SK-N-SH (cell line): Measurements from ENCODE around the gene ISLR. TPM values are rescaled to one million over a fixed set of nuclear protein-coding genes. Genes with fewer than 3 reads are reported as not detected.

Source experiments
- CTCF ChIA-PET: fragments of 300-600, 350-600 bp; formaldehyde crosslinking; extraction: SDS; loops from one replicate; lab custom pipeline; 2021; lab: Yijun Ruan, JAX
- POLR2A ChIA-PET: fragments of 350-600 bp; sonication (Branson Sonifier 250); formaldehyde crosslinking; extraction: SDS; loops from one replicate; lab custom pipeline; 2020; ENCODE audit warnings: antibody characterized with exemption, inconsistent platforms; lab: Yijun Ruan, JAX
- DNase-seq: peaks from one replicate; pipeline ENCODE4 v3.0.0; 2012
- H2AFZ ChIP-seq: fragments of 200-600 bp; sonication (generic); 2 replicates; pipeline ENCODE4 v1.8.1; 2016; ENCODE audit warnings: antibody characterized with exemption, mild to moderate bottlenecking, low read depth
- H3F3A ChIP-seq: fragments of 200-600 bp; sonication (generic); replicated peaks from 2 replicates; pipeline ENCODE3; 2016; ENCODE audit warnings: antibody characterized with exemption, mild to moderate bottlenecking; ENCODE audit not compliant: insufficient read depth
- H3K27ac ChIP-seq, 2 experiments: fragments of 200-500 bp in 1 of 2; fragments of 200-600 bp in 1 of 2; sonication (Bioruptor generic) in 1 of 2; sonication (generic), shearing (Covaris generic) in 1 of 2; 2 replicates each; pipeline versions ENCODE4 v1.5.1 to v1.6.1; 2014 to 2016; ENCODE audit warnings: low read depth in 2 of 2, inconsistent platforms in 1 of 2, low read length in 1 of 2, mild to moderate bottlenecking in 1 of 2, mixed read lengths in 1 of 2
- H3K27me3 ChIP-seq: fragments of 200-600 bp; sonication (generic), shearing (Covaris generic); 2 replicates; pipeline ENCODE4 v1.6.1; 2016; ENCODE audit warnings: mixed run types; ENCODE audit not compliant: insufficient read depth
- H3K36me3 ChIP-seq, 2 experiments: fragments of 200-500 bp in 1 of 2; fragments of 200-600 bp in 1 of 2; sonication (Bioruptor generic) in 1 of 2; sonication (generic) in 1 of 2; replicated peaks in 1 of 2; 2 replicates each; pipeline versions ENCODE3 to v1.5.1; 2014 to 2016; ENCODE audit warnings: low read length in 1 of 2, mild to moderate bottlenecking in 1 of 2; ENCODE audit not compliant: insufficient read depth in 2 of 2, control insufficient read depth in 1 of 2
- H3K4me1 ChIP-seq, 2 experiments: fragments of 200-500 bp in 1 of 2; fragments of 200-600 bp in 1 of 2; sonication (Bioruptor generic) in 1 of 2; sonication (generic), shearing (Covaris generic) in 1 of 2; 2 replicates each; pipeline versions ENCODE4 v1.5.1 to v1.6.1; 2014 to 2016; ENCODE audit warnings: low read depth in 1 of 2, low read length in 1 of 2, mixed run types in 1 of 2; ENCODE audit not compliant: insufficient read depth in 2 of 2, control insufficient read depth in 1 of 2
- H3K4me2 ChIP-seq: fragments of 200-600 bp; sonication (generic), shearing (Covaris generic); 2 replicates; pipeline ENCODE4 v1.6.1; 2017; ENCODE audit warnings: mixed run types
- H3K4me3 ChIP-seq, 2 experiments: fragments of 200-500 bp in 1 of 2; fragments of 200-600 bp in 1 of 2; sonication (Bioruptor generic) in 1 of 2; sonication (generic), shearing (Covaris generic) in 1 of 2; 2 replicates each; pipeline versions ENCODE4 v1.5.1 to v1.8.1; 2014 to 2016; ENCODE audit warnings: low read depth in 2 of 2, inconsistent platforms in 1 of 2, low read length in 1 of 2, mild to moderate bottlenecking in 1 of 2, mixed read lengths in 1 of 2, moderate library complexity in 1 of 2
- H3K79me2 ChIP-seq: fragments of 200-600 bp; sonication (generic); 2 replicates; pipeline ENCODE4 v1.8.1; 2017; ENCODE audit warnings: mild to moderate bottlenecking; ENCODE audit not compliant: insufficient read depth
- H3K9ac ChIP-seq: fragments of 200-600 bp; sonication (generic); 2 replicates; pipeline ENCODE4 v1.6.1; 2017; ENCODE audit warnings: mixed run types
- H3K9me2 ChIP-seq: fragments of 200-600 bp; sonication (generic); 2 replicates; pipeline ENCODE4 v1.6.1; 2017; ENCODE audit warnings: mixed run types
- H3K9me3 ChIP-seq: fragments of 200-600 bp; sonication (generic); 2 replicates; pipeline ENCODE4 v1.6.1; 2017; ENCODE audit warnings: mixed run types, mild to moderate bottlenecking, moderate library complexity
- H4K20me1 ChIP-seq: fragments of 200-600 bp; sonication (generic); 2 replicates; pipeline ENCODE4 v1.6.1; 2017; ENCODE audit warnings: mild to moderate bottlenecking, mixed run types; ENCODE audit not compliant: insufficient read depth
- EZH2phosphoT487 ChIP-seq: fragments of 200-600 bp; sonication (generic); IDR thresholded peaks from 2 replicates; pipeline ENCODE4 v1.6.1; 2017; ENCODE audit warnings: low read depth, mixed run types, mild to moderate bottlenecking, antibody characterized with exemption, moderate library complexity, borderline replicate concordance
- FOSL2 ChIP-seq: IDR thresholded peaks from 2 replicates; pipeline ENCODE4 v1.4.0; 2012; ENCODE audit warnings: low read depth, mild to moderate bottlenecking, moderate library complexity, borderline replicate concordance
- FOXJ3 ChIP-seq: sonication (generic); formaldehyde crosslinking; IDR thresholded peaks from 2 replicates; pipeline ENCODE4 v1.5.1; 2020; ENCODE audit warnings: mild to moderate bottlenecking, missing genetic modification reagents
- FOXM1 ChIP-seq: IDR thresholded peaks from 2 replicates; pipeline ENCODE4 v1.4.0; 2012; ENCODE audit warnings: low read depth, mild to moderate bottlenecking
- GATA2 ChIP-seq: sonication (generic); formaldehyde crosslinking; IDR thresholded peaks from 2 replicates; pipeline ENCODE4 v1.5.0; 2020; ENCODE audit warnings: mild to moderate bottlenecking, missing genetic modification reagents
- JUND ChIP-seq: IDR thresholded peaks from 2 replicates; pipeline ENCODE4 v1.4.0; 2012
- MEF2A ChIP-seq: IDR thresholded peaks from 2 replicates; pipeline ENCODE4 v1.4.0; 2012; ENCODE audit warnings: low read depth, borderline replicate concordance
- MXI1 ChIP-seq: IDR thresholded peaks from 2 replicates; pipeline ENCODE4 v1.6.1; 2012; ENCODE audit warnings: mild to moderate bottlenecking, low read depth, low read length, improper control_type of control experiment
- NRF1 ChIP-seq: IDR thresholded peaks from 2 replicates; pipeline ENCODE4 v1.6.1; 2012; ENCODE audit warnings: low read depth, mild to moderate bottlenecking, low read length
- RCOR1 ChIP-seq: fragments of 150-350 bp; IDR thresholded peaks from 2 replicates; pipeline ENCODE4 v1.6.1; 2017; ENCODE audit warnings: antibody characterized with exemption, low read length
- RFX5 ChIP-seq: IDR thresholded peaks from 2 replicates; pipeline ENCODE4 v1.6.1; 2012; ENCODE audit warnings: mild to moderate bottlenecking, improper control_type of control experiment, low read length
- RXRA ChIP-seq: IDR thresholded peaks from 2 replicates; pipeline ENCODE4 v1.4.0; 2012; ENCODE audit warnings: low read depth, mild to moderate bottlenecking, borderline replicate concordance
- SMC3 ChIP-seq: IDR thresholded peaks from 2 replicates; pipeline ENCODE4 v1.6.1; 2012; ENCODE audit warnings: low read depth, low read length, improper control_type of control experiment
- TAF1 ChIP-seq: IDR thresholded peaks from 2 replicates; pipeline ENCODE4 v1.6.1; 2012; ENCODE audit warnings: low read depth, mild to moderate bottlenecking, low read length, moderate library complexity, borderline replicate concordance
- TCF12 ChIP-seq: IDR thresholded peaks from 2 replicates; pipeline ENCODE4 v1.4.0; 2012
- TEAD4 ChIP-seq: IDR thresholded peaks from 2 replicates; pipeline ENCODE4 v1.4.0; 2012; ENCODE audit warnings: mild to moderate bottlenecking, borderline replicate concordance; ENCODE audit not compliant: insufficient read depth
- YY1 ChIP-seq: IDR thresholded peaks from 2 replicates; pipeline ENCODE4 v1.4.0; 2012; ENCODE audit warnings: low read depth, mild to moderate bottlenecking
- WGBS: methylation state at CpG from one replicate; pipeline ENCODE4 v1.1.6; 2017; ENCODE audit warnings: low lambda C conversion rate; 5-methylcytosine and 5-hydroxymethylcytosine counted together
- polyA plus RNA-seq, 3 experiments: library from polyadenylated mRNA; depleted of rRNA; stranded (reverse); fragments of >200 nt; gene quantifications; 2 replicates each; pipeline ENCODE4 v1.2.3, GENCODE V29; 2012
- TF ChIP-seq, protein P1 (sequence below): IDR thresholded peaks from 2 replicates; pipeline ENCODE4; 2012
- TF ChIP-seq, protein P2 (sequence below): fragments of 150-350 bp; IDR thresholded peaks from 2 replicates; pipeline ENCODE4 v1.6.1; 2016; ENCODE audit warnings: mild to moderate bottlenecking, low read depth, low read length
- TF ChIP-seq, protein P3 (sequence below): IDR thresholded peaks from 2 replicates; pipeline ENCODE4 v1.4.0; 2012; ENCODE audit warnings: low read depth, borderline replicate concordance
- TF ChIP-seq, protein P4 (sequence below): IDR thresholded peaks from 2 replicates; pipeline ENCODE4 v1.4.0; 2012; ENCODE audit warnings: low read depth, borderline replicate concordance
- TF ChIP-seq, protein P5 (sequence below): IDR thresholded peaks from 2 replicates; pipeline ENCODE4 v1.4.0; 2012; ENCODE audit warnings: low read depth

The ISLR gene
- polyA plus RNA-seq, 1 of the 3 experiments (the other 2 are of a cell fraction), result 7.3 TPM

DNA sequence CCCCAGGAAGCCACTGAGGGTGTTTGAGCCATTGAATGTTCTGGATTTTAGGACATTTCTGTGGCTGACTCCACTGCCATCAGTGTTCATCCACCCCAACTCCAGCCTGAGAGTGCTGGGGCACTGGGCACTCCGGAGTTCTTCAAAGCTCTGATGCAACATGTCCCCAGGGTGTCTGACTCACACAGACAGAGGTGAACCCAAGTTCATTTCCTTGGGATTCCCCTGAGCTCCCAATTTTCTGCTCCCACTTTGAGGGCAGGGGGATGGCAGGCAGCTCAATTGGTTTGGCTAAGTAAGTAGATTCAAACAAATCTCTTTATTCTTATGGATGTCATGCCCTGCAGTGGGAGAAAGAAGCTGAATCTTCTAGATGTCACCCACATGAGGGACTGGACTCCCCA is 26.9 kb downstream of the ISLR start:
- Histone ChIP-seq H3K79me2 (peaks cover 21% of the 10 kb centered on the region; the same call in 1 of the 2 replicates), H3K27ac (peak overlapping the region; percentile 80 to 97), H3K27me3 (no peaks in the 10 kb centered on the region), H4K20me1 (no peaks in the 10 kb centered on the region), H3K4me3 (peak overlapping the region; percentile 18 to 50; a peak in 3 of 4 replicates), H3K9me3 (no peaks in the 10 kb centered on the region), H3K4me2 (peak overlapping the region; percentile 82), H2AFZ (no peak overlapping the region), H3K9ac (peak overlapping the region; percentile 50; the same call in 1 of the 2 replicates), H3K9me2 (no peaks in the 10 kb centered on the region), H3F3A (peaks cover 22% of the 10 kb centered on the region), H3K4me1 (peaks cover 82 to 94% of the 10 kb centered on the region in 2 experiments), H3K36me3 (peaks cover 0 to 4% of the 10 kb centered on the region in 2 experiments)
- ChIA-PET CTCF (interaction anchor here (0.6 to 10.7 kb wide), 12 partner anchors 9 to 249 kb away, joined by 3 to 85 read pairs (median 4); no protein-coding TSS in a partner anchor), POLR2A (interaction anchor here (0.7 to 5.1 kb wide), 9 partner anchors 8 to 107 kb away, joined by 3 to 54 read pairs (median 4); no protein-coding TSS in a partner anchor)
- TF ChIP-seq TCF12 (0 out of 2 replicates have a peak, but pooled peaks have one; percentile 32), RCOR1 (no peak), SMC3 (no peak), FOSL2 (peak; percentile 20; the same call in 1 of the 2 replicates), RXRA (peak; percentile 91), YY1 (no peak), RFX5 (no peak)
- TF ChIP-seq, protein P1, sequence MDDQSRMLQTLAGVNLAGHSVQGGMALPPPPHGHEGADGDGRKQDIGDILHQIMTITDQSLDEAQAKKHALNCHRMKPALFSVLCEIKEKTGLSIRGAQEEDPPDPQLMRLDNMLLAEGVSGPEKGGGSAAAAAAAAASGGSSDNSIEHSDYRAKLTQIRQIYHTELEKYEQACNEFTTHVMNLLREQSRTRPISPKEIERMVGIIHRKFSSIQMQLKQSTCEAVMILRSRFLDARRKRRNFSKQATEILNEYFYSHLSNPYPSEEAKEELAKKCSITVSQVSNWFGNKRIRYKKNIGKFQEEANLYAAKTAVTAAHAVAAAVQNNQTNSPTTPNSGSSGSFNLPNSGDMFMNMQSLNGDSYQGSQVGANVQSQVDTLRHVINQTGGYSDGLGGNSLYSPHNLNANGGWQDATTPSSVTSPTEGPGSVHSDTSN, result no peak
- TF ChIP-seq, protein P2, sequence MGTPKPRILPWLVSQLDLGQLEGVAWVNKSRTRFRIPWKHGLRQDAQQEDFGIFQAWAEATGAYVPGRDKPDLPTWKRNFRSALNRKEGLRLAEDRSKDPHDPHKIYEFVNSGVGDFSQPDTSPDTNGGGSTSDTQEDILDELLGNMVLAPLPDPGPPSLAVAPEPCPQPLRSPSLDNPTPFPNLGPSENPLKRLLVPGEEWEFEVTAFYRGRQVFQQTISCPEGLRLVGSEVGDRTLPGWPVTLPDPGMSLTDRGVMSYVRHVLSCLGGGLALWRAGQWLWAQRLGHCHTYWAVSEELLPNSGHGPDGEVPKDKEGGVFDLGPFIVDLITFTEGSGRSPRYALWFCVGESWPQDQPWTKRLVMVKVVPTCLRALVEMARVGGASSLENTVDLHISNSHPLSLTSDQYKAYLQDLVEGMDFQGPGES, result no peak
- peak; percentile 35 for DNase-seq
- WGBS, result no CpG with 5 or more reads among the region's 1 CpG

DNA sequence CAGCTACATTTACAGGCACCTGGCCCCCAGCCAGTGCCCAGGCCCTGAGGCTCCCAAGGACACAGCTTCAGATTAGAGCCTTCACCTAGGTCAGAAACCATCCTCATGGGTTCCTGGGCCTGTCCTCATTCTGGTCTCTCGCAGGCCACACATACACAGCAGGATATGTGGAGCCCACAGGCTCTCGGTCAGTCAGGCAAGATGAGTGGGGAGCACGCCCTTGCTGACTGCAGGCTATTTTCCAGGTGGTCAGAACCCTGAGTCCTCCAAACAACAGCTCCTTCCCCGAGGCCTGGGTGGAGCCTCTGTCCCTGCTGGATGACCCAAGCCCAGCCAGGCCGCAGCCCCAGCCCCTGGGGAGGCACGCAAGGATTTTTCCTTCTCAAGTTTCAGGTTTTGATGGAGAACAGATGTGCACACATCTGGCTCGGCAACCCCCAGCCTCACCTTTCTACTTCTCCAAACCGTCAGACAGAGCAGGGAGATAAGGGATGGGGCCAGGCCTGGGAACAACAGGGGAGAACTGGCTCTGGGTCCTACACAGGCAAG is 27.4 kb downstream of the ISLR start:
- peak overlapping the region; percentile 18 to 50; a peak in 3 of 4 replicates for H3K4me3 ChIP-seq
- POLR2A ChIA-PET, result interaction anchor here (0.7 to 5.1 kb wide), 11 partner anchors 9 to 107 kb away, joined by 3 to 54 read pairs (median 6); no protein-coding TSS in a partner anchor
- TF ChIP-seq, protein P3, sequence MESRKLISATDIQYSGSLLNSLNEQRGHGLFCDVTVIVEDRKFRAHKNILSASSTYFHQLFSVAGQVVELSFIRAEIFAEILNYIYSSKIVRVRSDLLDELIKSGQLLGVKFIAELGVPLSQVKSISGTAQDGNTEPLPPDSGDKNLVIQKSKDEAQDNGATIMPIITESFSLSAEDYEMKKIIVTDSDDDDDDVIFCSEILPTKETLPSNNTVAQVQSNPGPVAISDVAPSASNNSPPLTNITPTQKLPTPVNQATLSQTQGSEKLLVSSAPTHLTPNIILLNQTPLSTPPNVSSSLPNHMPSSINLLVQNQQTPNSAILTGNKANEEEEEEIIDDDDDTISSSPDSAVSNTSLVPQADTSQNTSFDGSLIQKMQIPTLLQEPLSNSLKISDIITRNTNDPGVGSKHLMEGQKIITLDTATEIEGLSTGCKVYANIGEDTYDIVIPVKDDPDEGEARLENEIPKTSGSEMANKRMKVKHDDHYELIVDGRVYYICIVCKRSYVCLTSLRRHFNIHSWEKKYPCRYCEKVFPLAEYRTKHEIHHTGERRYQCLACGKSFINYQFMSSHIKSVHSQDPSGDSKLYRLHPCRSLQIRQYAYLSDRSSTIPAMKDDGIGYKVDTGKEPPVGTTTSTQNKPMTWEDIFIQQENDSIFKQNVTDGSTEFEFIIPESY, result no peak
- TF ChIP-seq TAF1 (no peak), TCF12 (peak; percentile 44; the same call in 1 of the 2 replicates), GATA2 (CRISPR knock-in tag) (peak; percentile 55; the same call in 1 of the 2 replicates), MXI1 (peak; percentile 46; the same call in 1 of the 2 replicates), MEF2A (no peak), JUND (no peak), FOXJ3 (no peak), RCOR1 (no peak), NRF1 (no peak), TEAD4 (no peak), EZH2phosphoT487 (no peak), FOXM1 (no peak), RXRA (no peak)
- TF ChIP-seq, protein P4, sequence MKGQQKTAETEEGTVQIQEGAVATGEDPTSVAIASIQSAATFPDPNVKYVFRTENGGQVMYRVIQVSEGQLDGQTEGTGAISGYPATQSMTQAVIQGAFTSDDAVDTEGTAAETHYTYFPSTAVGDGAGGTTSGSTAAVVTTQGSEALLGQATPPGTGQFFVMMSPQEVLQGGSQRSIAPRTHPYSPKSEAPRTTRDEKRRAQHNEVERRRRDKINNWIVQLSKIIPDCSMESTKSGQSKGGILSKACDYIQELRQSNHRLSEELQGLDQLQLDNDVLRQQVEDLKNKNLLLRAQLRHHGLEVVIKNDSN, result no peak
- TF ChIP-seq, protein P5, sequence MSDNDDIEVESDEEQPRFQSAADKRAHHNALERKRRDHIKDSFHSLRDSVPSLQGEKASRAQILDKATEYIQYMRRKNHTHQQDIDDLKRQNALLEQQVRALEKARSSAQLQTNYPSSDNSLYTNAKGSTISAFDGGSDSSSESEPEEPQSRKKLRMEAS, result no peak

More for the DNA sequence above, 27.4 kb downstream of the ISLR start:
- Histone ChIP-seq H3K79me2 (peaks cover 21% of the 10 kb centered on the region; the same call in 1 of the 2 replicates), H3K9ac (peak overlapping the region; percentile 50; the same call in 1 of the 2 replicates), H3K36me3 (peaks cover 0 to 4% of the 10 kb centered on the region in 2 experiments), H2AFZ (no peak overlapping the region), H3K4me1 (peaks cover 82 to 96% of the 10 kb centered on the region in 2 experiments), H3K9me2 (no peaks in the 10 kb centered on the region), H3K9me3 (no peaks in the 10 kb centered on the region), H3F3A (peaks cover 17% of the 10 kb centered on the region), H3K27ac (peak overlapping the region; percentile 80 to 97; a peak in 3 of 4 replicates), H3K4me2 (peak overlapping the region; percentile 82), H4K20me1 (no peaks in the 10 kb centered on the region), H3K27me3 (no peaks in the 10 kb centered on the region)
- CTCF ChIA-PET, result interaction anchor here (0.7 to 10.7 kb wide), 12 partner anchors 22 to 250 kb away, joined by 3 to 85 read pairs (median 4); no protein-coding TSS in a partner anchor
- DNase-seq, result peak; percentile 56
- WGBS, result 11% methylated on average over 5 of the region's 8 CpGs
